ENCODE measurements around the gene CHN2. TPM values are rescaled to one million over a fixed set of nuclear protein-coding genes. Genes with fewer than 3 reads are reported as not detected.

CHN2 gene
- polyA plus RNA-seq, 1 donor: 19.0 TPM

- no peak for DNase-seq
Observed at GRCh38 chr7:29224726-29225125, 30.2 kb downstream of the CHN2 start.

- no peak for DNase-seq
Observed at GRCh38 chr7:29228289-29229011, 33.9 kb downstream of the CHN2 start.

GRCh38 chr7:29229066-29229465 lies 34.5 kb downstream of the CHN2 start:
- DNase-seq: no peak

- DNase-seq: no peak
Observed at GRCh38 chr7:29229946-29230345, 35.4 kb downstream of the CHN2 start.

GRCh38 chr7:29230871-29231345 lies 36.3 kb downstream of the CHN2 start:
- no peak for DNase-seq

DNA sequence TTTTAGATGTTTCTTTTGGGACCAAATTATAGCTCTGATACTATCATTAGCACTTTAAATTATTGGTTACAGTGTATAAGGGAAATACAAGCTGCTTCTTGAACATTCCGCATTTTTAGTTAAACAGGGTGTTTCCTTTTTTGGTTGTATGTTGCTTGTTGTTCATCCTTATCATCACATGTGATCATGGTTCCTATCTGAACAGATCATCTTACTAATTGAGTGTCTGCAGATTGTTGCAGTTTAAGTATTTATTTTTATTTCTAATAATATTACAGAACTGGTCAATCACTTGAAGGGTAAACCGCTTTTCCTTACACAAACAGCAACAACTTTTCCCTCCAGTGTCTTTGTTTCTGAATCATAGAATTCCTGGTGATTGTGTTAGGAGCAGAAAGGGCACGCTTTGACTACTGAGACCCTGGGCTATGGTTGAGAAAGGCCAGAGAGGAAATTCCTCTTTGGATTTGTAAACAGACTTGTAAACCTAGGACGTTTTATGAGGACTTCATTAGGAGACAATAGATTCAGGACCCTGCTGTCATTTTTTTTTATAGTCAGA lies 37.2 kb downstream of the CHN2 start:
- DNase-seq: no peak

DNA sequence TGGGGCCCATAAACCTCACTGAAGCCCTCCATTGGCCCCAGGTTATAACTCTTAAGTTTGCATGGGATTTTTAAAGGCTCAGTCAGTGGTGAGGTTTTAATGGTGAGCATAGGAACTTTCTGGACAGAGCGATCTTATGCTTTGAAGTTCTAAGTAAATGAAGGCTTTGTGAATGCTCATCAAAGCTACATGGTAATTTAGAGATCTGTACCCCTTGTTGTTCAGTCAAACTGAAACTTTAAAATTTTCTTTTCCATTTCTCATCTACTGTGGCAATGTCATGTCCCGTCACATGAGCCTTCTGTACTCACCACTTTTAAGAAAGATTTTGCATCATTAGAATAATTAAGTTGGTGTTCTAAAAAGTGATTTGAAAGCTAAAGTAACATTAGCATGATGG lies 39.9 kb downstream of the CHN2 start:
- DNase-seq: no peak

DNA sequence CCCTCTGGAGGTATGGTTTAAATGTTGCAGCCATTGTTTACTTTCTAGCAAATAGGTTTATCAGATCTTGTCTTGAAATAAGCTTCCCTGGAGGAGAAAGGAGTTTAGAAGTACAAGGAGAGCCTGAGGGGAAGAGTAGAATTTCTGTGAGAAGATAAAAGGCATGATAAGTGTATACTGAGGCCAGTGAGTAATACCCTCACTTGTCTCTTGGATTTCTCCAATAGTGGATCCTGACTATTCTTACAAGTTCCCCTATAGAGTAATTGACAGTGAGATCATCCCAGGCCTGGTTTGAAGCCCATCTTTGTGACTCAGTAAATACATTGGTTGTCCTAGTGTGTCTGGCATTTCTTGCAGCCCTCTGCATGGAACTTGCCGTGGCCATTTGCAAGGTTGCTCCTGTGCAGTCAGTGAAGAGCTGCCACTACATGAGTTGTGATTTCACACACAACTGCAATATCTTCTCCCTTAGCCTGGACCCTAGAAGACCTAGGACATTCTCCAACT lies 41.6 kb downstream of the CHN2 start:
- no peak for DNase-seq

DNA sequence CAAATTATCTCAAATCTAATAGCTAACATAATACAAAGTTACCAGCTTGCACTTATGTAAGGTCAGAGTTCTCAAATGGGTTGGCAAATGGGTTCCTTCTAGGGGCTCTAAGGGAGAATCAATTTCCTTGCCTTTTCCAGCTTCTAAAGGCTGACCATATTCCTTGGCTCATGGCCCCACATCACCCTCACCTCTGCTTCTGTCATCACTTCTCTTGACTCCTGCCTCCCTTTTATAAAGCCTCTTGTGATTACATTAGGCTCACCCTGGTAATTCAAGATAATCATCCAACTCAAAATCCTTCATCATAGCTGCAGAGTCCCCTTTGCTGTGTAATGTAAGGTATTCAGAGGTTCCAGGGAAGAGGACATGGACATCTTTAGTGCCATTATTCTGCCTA lies 42.1 kb downstream of the CHN2 start:
- DNase-seq: no peak

GRCh38 chr7:29237489-29237888 lies 42.9 kb downstream of the CHN2 start:
- DNase-seq: no peak

DNA sequence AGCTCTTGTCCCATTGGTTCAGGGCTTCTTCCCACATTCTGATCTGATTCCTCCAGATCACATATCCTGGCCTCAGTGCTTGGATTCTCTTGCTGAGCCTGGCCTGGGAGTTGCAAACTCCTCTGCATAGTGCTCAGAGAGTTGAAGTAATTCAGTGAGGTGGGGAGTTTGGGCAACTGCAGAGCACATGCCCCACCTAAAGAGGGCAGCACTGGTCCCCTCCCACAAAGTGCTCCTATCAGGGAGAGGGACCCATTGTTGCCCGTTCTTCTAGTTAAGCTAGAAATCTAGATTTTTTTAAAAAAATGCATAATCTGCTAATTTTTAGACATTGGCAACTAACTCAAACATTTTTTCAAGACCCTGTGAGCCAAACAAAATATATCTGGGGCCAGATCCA lies 45.1 kb downstream of the CHN2 start:
- DNase-seq: no peak

- no peak for DNase-seq
Observed at GRCh38 chr7:29242265-29242664, 47.7 kb downstream of the CHN2 start.

DNA sequence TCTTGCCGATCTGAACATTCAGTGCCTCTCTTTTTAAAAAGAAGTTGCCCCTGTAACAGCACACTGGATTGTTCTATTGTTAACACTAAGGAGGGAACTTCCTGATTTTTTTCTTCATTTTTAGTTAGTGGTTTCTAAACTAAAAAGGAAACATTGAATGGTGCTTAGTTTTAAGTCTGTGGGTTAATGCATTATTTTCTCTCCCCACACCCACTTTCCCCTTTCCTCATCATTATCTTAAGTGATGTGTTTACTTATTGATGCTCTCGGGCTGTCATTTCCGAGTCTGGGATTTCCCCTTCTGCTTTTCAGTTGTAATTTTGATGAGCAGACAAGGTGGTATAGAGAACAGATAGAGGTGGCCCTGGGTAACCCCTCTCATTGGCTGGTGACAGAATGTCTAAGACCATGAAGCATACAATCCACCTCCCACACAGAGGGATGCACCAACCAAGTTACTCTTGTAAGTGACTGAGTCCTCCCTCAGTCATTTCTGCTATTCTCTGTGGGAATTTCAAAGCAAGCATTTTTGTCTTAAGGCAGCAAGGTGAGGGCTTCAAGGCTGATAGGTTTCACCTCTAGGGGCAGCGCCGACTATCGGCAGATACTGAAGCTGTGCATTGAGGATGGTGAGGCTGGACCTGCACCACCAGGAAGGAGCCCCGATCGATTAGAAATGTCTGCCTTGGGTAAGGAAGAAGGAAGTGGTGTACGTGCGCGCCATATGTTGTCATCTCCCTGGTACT lies 49.5 kb downstream of the CHN2 start:
- DNase-seq: no peak

DNA sequence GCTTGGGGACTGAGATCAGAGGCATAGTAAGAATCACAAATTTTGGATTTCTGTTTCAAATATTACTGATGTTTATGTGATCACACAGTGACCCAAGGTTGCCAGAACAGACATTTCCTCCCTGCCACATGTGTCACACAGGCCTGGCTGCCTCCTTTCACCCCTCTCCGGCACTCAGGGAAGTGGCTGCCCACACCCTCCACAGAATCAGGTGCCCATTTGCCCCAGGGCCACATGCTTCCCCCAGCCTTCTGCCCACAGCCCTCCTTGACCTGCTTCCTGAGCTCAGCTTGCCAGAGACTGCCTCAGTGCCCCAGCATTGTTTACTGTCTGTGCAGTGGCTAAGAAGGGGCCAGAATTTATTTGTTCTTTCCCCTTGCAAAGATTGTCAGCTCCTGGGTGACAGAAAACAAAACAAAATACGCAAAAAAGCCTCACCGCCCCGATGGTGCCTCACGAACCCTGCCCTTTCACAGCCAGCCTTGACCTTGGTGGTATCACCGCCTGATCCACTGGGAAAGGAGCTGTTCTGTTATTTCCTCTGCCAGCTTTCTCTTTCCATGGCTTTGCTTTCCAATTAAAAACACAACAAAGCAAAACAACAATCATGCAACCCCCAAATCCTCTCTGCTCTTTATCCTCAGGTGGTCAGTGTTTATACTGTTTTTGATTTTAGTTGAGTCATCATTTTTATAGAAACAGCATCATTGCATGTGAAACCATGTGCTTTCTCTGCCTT lies 52.8 kb downstream of the CHN2 start:
- DNase-seq: no peak

DNA sequence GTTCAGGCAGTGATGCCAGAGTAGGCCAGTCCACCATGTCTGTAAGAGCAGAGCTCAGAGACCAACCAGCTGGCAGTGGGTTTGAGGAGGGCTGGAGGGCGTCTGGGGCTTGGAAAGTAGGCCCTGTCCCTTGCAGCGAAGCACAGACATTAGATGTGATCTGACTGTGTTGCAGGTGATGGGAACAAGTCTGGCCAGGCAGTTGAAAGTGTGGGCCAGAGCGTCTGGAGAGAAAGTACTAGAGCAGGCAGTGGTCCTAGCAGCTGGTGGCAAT lies 53.3 kb downstream of the CHN2 start:
- no peak for DNase-seq

DNA sequence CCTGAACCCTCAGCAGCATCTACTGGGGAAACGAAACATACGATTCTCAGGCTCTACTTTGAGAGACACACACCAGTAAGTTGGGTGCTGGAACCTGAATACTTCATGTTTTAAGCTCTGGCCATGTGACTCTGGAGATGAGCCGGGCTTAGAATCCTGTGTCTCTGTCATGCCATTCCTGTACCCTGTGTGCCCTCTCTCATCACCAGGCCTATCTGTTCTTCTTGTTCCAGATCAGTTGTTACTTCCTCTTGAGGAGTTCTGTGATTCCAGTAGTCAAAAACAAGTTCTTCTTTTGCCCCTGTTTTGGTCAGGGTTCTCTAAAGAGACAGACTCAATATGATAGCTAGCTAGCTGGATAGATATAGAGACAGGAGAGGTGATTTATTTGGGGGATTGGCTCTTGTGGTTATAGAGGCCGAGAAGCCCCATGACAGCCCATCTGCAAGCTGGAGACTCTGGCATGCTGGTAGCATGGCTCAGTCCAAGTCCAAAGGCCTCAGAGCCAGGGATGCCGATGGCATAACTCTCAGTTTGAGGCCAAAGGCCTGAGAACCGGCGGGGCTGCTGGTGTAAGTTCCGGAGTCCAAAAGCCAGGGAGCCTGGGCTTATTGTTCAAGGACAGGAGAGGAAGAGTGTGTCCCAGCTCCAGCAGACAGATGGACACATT lies 54.3 kb downstream of the CHN2 start:
- no peak for DNase-seq

DNA sequence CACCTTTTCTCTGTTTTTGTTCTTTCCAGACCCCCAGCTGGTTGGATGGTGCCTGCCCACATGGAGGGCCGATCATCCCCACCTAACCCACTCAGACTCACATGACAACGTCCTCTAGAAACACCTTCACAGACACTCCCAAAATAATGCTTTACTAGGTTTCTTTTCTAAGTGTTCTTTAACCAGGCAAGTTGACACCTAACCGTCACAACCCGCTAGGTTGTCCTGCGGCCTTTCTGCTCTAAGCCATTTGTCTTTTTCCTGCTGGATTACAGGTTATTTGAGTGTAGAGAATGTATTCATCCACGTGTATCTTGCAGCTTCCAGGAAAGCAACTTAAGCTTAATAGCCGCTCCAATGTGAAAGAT lies 54.8 kb downstream of the CHN2 start:
- no peak for DNase-seq

- no peak for DNase-seq
Observed at GRCh38 chr7:29249860-29250259, 55.3 kb downstream of the CHN2 start.

DNA sequence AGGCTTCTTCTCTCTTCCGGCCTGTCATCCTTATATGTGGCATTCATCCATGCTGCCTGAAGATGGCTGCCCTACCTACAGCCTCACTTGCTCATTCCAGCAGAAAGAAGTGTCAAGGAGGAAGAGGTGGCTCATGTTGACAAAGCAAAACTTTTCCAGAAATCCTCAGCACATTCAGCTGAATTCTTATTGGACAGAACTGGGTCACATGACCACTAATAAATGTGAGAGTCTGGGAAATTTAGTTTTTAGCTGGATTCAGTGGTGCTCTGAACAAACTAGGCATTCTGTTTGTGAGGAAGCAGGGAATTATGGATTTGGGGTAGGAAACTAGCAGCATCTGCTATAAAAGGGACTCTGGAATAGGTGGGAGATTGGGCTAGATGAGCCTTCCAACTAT lies 58.6 kb downstream of the CHN2 start:
- DNase-seq: no peak

GRCh38 chr7:29254591-29254990 lies 60.0 kb downstream of the CHN2 start:
- DNase-seq: no peak

DNA sequence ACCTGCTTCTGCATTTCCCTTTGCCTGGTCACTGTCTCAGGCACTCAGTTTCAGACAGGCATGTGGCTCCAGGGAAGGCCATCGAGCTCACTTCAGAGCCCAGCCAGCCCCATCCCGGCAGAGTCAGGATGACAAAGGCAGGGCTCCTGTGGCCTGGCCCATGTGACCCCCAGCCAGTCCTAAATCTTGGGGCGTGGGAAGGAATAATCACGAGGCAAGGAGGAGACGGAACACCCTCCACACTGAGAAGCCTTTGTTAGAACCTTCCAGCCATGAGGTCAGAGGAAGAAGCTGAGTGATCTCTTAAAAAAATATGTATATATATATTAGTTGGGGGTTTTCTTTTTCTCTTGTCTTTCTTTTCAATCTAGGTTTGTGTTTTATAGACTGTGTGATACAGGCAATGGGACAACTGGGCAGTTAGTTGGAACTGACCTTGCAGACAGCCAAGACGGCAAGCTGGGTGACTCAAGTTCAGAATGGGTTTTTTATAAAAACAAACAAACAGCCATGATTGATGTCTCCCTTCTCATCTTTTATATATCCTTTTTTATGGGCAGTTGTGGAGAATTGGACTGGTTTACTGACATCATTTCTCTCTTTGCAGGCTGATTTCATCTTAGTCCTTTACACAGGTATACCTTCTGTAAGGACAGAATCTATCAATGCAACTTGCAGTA lies 60.8 kb downstream of the CHN2 start:
- no peak for DNase-seq
